ENCODE results near the gene NPVF.
A peak's percentile ranks its signal among the peaks of the same experiment; 100 is the strongest.

Gene NPVF, protein sequence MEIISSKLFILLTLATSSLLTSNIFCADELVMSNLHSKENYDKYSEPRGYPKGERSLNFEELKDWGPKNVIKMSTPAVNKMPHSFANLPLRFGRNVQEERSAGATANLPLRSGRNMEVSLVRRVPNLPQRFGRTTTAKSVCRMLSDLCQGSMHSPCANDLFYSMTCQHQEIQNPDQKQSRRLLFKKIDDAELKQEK

GRCh38 chr7:25228386-25228785, at the start of gene NPVF:
Gene NPVF (minus strand): TSS chr7:25228486. CDS start chr7:25228439, 47 bp downstream.
- H3K36me3 ChIP-seq (ENCODE audit: control insufficient read depth in 1 of 2, insufficient read depth in 2 of 2, low read length in 2 of 2) = no peaks in the 10 kb centered on the region
- H3K27me3 ChIP-seq (ENCODE audit: low read depth, low read length) = no peaks in the 10 kb centered on the region
- H3K4me3 ChIP-seq (ENCODE audit: low read depth in 1 of 2, low read length in 2 of 2) = no peak within 1 kb of the TSS
- H3K27ac ChIP-seq (ENCODE audit: low read length) = no peak within 1 kb of the TSS
- peaks cover 0 to 4% of the 10 kb centered on the region in 2 donors for H3K9me3 ChIP-seq (ENCODE audit: control insufficient read depth in 1 of 2, low read length in 2 of 2)
- no peaks in the 10 kb centered on the region for H3K4me1 ChIP-seq (ENCODE audit: control insufficient read depth in 1 of 2, insufficient read depth in 2 of 2, low read length in 2 of 2)

DNA sequence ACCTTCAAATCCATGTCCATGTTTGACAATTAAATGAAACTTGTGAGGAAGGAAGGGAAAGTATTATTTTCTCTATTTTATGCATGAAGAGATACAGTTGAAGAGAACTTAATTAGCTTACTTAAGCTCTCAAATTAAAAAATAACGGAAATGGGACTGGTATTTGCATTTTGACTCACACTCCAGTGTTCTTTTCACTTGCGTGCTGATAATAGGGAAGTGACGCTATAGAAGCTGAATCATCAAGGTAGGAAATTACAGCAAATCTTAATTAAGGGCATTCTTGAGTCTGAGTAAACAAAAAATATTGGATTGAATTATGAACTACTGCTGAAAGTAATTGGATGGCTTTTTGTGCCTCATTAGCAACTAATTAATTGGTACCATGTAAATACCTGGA, 44.0 kb upstream of the NPVF start:
- H3K27ac ChIP-seq (ENCODE audit: low read length) = no peak overlapping the region
- no peaks in the 10 kb centered on the region for H3K4me1 ChIP-seq (ENCODE audit: control insufficient read depth in 1 of 2, insufficient read depth in 2 of 2, low read length in 2 of 2)
- no peak overlapping the region for H3K4me3 ChIP-seq (ENCODE audit: low read depth in 1 of 2, low read length in 2 of 2)
- H3K27me3 ChIP-seq (ENCODE audit: low read depth, low read length) = no peaks in the 10 kb centered on the region
- no peaks in the 10 kb centered on the region for H3K9me3 ChIP-seq (ENCODE audit: control insufficient read depth in 1 of 2, low read length in 2 of 2)
- no peaks in the 10 kb centered on the region for H3K36me3 ChIP-seq (ENCODE audit: control insufficient read depth in 1 of 2, insufficient read depth in 2 of 2, low read length in 2 of 2)

DNA sequence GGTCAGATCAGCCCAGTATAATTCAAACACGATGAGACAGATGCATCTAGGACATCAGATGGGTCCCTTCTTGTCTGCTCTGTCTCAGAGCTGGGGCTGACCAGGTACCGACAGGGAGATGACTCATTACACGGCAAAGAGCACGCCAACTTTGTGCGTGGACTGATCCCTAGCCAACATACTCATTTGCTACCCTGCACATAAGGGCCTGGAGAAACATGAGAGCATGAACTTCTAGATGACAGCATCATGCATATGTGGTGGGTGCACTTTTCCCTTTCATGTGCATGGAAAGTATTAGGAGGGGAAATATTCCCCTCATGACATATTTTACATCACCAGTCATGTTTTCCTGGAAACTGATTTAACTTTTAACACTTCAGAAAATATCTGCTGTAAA, 35.1 kb upstream of the NPVF start:
- H3K27me3 ChIP-seq (ENCODE audit: low read depth, low read length) = no peaks in the 10 kb centered on the region
- no peak overlapping the region for H3K4me3 ChIP-seq (ENCODE audit: low read depth in 1 of 2, low read length in 2 of 2)
- no peaks in the 10 kb centered on the region for H3K9me3 ChIP-seq (ENCODE audit: control insufficient read depth in 1 of 2, low read length in 2 of 2)
- H3K27ac ChIP-seq (ENCODE audit: low read length) = no peak overlapping the region
- H3K36me3 ChIP-seq (ENCODE audit: control insufficient read depth in 1 of 2, insufficient read depth in 2 of 2, low read length in 2 of 2) = no peaks in the 10 kb centered on the region
- peaks cover 0 to 16% of the 10 kb centered on the region in 2 donors for H3K4me1 ChIP-seq (ENCODE audit: control insufficient read depth in 1 of 2, insufficient read depth in 2 of 2, low read length in 2 of 2)

GRCh38 chr7:25262586-25262985, 34.3 kb upstream of the NPVF start:
- Histone ChIP-seq H3K27ac (ENCODE audit: low read length) (no peak overlapping the region), H3K4me1 (ENCODE audit: control insufficient read depth in 1 of 2, insufficient read depth in 2 of 2, low read length in 2 of 2) (peaks cover 0 to 16% of the 10 kb centered on the region in 2 donors), H3K36me3 (ENCODE audit: control insufficient read depth in 1 of 2, insufficient read depth in 2 of 2, low read length in 2 of 2) (no peaks in the 10 kb centered on the region), H3K9me3 (ENCODE audit: control insufficient read depth in 1 of 2, low read length in 2 of 2) (no peaks in the 10 kb centered on the region), H3K4me3 (ENCODE audit: low read depth in 1 of 2, low read length in 2 of 2) (no peak overlapping the region), H3K27me3 (ENCODE audit: low read depth, low read length) (no peaks in the 10 kb centered on the region)

DNA sequence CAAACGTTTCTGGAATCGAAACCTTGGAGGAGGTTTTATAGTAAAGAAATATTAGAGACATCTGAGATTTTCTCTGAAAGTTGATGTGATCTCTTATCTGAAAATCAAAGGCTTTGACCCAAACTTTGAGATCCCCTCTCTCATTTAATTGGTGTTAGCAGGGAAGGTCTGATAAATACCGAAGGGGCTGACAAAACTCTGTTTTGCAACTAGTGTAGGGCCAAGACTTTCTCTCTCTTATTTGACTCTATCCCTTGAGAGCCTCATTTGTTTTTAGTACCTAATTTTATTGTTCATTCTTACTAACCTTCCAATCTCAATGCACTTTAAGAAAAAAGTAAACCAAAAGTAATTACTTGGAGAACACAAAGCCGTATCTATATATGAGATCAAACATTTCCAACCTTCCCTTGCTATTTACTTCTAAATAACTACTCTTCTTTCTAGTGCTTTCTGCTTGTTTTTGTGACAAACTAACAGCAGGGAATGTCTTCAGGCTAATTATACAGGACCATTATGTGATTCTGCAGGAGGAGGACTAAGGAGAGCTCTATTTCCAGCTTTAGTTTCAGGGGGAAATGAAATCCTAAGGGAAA, 33.4 kb upstream of the NPVF start:
- H3K4me1 ChIP-seq (ENCODE audit: control insufficient read depth in 1 of 2, insufficient read depth in 2 of 2, low read length in 2 of 2) = peaks cover 0 to 16% of the 10 kb centered on the region in 2 donors
- peak overlapping the region in 1 of 2 donors; percentile 12 for H3K4me3 ChIP-seq (ENCODE audit: low read depth in 1 of 2, low read length in 2 of 2)
- H3K36me3 ChIP-seq (ENCODE audit: control insufficient read depth in 1 of 2, insufficient read depth in 2 of 2, low read length in 2 of 2) = no peaks in the 10 kb centered on the region
- no peaks in the 10 kb centered on the region for H3K9me3 ChIP-seq (ENCODE audit: control insufficient read depth in 1 of 2, low read length in 2 of 2)
- H3K27ac ChIP-seq (ENCODE audit: low read length) = no peak overlapping the region
- H3K27me3 ChIP-seq (ENCODE audit: low read depth, low read length) = no peaks in the 10 kb centered on the region

- Histone ChIP-seq H3K27ac (ENCODE audit: low read length) (no peak overlapping the region), H3K36me3 (ENCODE audit: control insufficient read depth in 1 of 2, insufficient read depth in 2 of 2, low read length in 2 of 2) (no peaks in the 10 kb centered on the region), H3K4me3 (ENCODE audit: low read depth in 1 of 2, low read length in 2 of 2) (peak overlapping the region in 1 of 2 donors; percentile 12), H3K9me3 (ENCODE audit: control insufficient read depth in 1 of 2, low read length in 2 of 2) (no peaks in the 10 kb centered on the region), H3K27me3 (ENCODE audit: low read depth, low read length) (no peaks in the 10 kb centered on the region), H3K4me1 (ENCODE audit: control insufficient read depth in 1 of 2, insufficient read depth in 2 of 2, low read length in 2 of 2) (peaks cover 0 to 16% of the 10 kb centered on the region in 2 donors)
Measured at GRCh38 chr7:25260862-25261494, 32.7 kb upstream of the NPVF start.

- H3K27me3 ChIP-seq (ENCODE audit: low read depth, low read length) = no peaks in the 10 kb centered on the region
- peak overlapping the region in 1 of 2 donors; percentile 3 for H3K4me3 ChIP-seq (ENCODE audit: low read depth in 1 of 2, low read length in 2 of 2)
- H3K9me3 ChIP-seq (ENCODE audit: control insufficient read depth in 1 of 2, low read length in 2 of 2) = no peaks in the 10 kb centered on the region
- H3K4me1 ChIP-seq (ENCODE audit: control insufficient read depth in 1 of 2, insufficient read depth in 2 of 2, low read length in 2 of 2) = peaks cover 0 to 16% of the 10 kb centered on the region in 2 donors
- H3K27ac ChIP-seq (ENCODE audit: low read length) = no peak overlapping the region
- no peaks in the 10 kb centered on the region for H3K36me3 ChIP-seq (ENCODE audit: control insufficient read depth in 1 of 2, insufficient read depth in 2 of 2, low read length in 2 of 2)
Measured at GRCh38 chr7:25259487-25260243, 31.4 kb upstream of the NPVF start.

GRCh38 chr7:25256333-25256819, 28.1 kb upstream of the NPVF start:
- Histone ChIP-seq H3K9me3 (ENCODE audit: control insufficient read depth in 1 of 2, low read length in 2 of 2) (no peaks in the 10 kb centered on the region), H3K27ac (ENCODE audit: low read length) (no peak overlapping the region), H3K36me3 (ENCODE audit: control insufficient read depth in 1 of 2, insufficient read depth in 2 of 2, low read length in 2 of 2) (no peaks in the 10 kb centered on the region), H3K4me3 (ENCODE audit: low read depth in 1 of 2, low read length in 2 of 2) (no peak overlapping the region), H3K27me3 (ENCODE audit: low read depth, low read length) (no peaks in the 10 kb centered on the region), H3K4me1 (ENCODE audit: control insufficient read depth in 1 of 2, insufficient read depth in 2 of 2, low read length in 2 of 2) (peaks cover 0 to 16% of the 10 kb centered on the region in 2 donors)

DNA sequence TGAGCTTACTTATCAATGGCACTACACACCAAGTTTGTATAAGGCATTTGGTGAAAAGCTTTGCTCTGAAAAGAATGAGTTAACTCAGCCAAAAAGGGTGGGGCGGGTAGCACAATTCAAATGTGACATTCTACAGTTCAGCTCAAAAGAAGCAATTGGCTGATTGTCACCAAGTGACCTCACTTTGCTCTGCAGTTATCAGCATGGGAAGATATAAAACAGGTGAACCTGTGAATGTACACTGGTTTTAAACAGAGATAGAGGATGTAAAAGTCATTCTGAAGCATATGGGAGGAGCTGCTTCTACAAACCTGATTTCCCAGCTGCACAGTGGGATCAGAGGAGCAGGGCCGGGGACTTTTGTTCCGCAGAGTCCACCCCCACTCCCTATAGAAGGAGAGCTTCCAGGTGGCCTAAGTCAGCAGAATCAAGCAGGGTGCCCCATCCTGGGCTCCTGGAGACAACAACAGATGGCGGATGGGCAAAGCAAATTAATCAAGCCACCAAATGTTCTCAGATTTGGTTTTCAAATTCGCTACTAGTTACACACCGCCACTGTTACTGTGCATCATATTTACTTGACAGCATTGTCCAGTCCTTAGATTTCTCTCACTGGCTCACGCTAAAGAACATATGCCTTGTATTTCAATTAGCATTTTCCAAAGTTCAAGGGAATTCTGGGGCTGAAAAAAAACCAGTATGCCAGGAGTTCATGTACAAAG, 27.5 kb upstream of the NPVF start:
- H3K9me3 ChIP-seq (ENCODE audit: control insufficient read depth in 1 of 2, low read length in 2 of 2) = no peaks in the 10 kb centered on the region
- no peak overlapping the region for H3K27ac ChIP-seq (ENCODE audit: low read length)
- H3K4me3 ChIP-seq (ENCODE audit: low read depth in 1 of 2, low read length in 2 of 2) = no peak overlapping the region
- no peaks in the 10 kb centered on the region for H3K36me3 ChIP-seq (ENCODE audit: control insufficient read depth in 1 of 2, insufficient read depth in 2 of 2, low read length in 2 of 2)
- H3K27me3 ChIP-seq (ENCODE audit: low read depth, low read length) = no peaks in the 10 kb centered on the region
- peaks cover 0 to 15% of the 10 kb centered on the region in 2 donors for H3K4me1 ChIP-seq (ENCODE audit: control insufficient read depth in 1 of 2, insufficient read depth in 2 of 2, low read length in 2 of 2)

DNA sequence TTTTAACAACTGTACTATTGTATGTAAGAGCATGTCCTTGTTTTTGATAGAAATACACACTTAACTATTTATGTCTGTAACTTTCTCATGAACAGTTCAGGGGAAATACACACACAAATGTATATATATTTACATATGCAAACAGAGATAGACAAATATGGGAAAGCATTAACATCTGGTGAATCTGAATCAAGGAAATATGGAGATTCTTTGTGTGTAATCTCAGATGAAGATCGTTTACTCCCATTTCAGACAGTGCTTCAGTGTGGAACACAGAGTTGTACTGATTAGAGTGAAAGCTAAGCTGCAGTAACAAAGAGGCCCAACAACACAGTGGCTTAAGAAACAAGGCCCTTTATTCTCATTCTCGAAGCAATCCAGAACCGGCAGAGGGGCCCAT, 26.3 kb upstream of the NPVF start:
- Histone ChIP-seq H3K27me3 (ENCODE audit: low read depth, low read length) (no peaks in the 10 kb centered on the region), H3K36me3 (ENCODE audit: control insufficient read depth in 1 of 2, insufficient read depth in 2 of 2, low read length in 2 of 2) (no peaks in the 10 kb centered on the region), H3K9me3 (ENCODE audit: control insufficient read depth in 1 of 2, low read length in 2 of 2) (no peaks in the 10 kb centered on the region), H3K4me3 (ENCODE audit: low read depth in 1 of 2, low read length in 2 of 2) (no peak overlapping the region), H3K4me1 (ENCODE audit: control insufficient read depth in 1 of 2, insufficient read depth in 2 of 2, low read length in 2 of 2) (peaks cover 0 to 3% of the 10 kb centered on the region in 2 donors), H3K27ac (ENCODE audit: low read length) (no peak overlapping the region)

DNA sequence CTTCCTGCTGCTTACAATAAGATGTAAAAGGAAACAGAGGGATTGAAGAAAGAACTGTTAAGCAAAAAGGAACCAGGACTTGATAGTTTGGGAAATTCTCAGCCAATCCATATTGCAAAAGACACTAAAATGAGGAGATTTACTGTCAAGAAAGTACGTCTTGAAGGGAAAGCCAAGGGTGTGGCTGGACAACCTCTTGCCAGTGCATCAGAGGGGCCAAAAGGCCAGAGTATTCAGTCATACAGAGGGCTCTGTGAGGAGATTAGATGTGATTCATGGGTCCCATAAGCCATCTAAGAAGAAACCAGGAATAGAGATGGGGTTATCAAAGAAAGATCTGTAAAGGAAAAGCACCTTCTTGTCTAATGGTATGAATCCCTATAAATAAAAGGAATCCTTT, 25.4 kb upstream of the NPVF start:
- no peak overlapping the region for H3K27ac ChIP-seq (ENCODE audit: low read length)
- no peaks in the 10 kb centered on the region for H3K36me3 ChIP-seq (ENCODE audit: control insufficient read depth in 1 of 2, insufficient read depth in 2 of 2, low read length in 2 of 2)
- H3K4me1 ChIP-seq (ENCODE audit: control insufficient read depth in 1 of 2, insufficient read depth in 2 of 2, low read length in 2 of 2) = no peaks in the 10 kb centered on the region
- H3K9me3 ChIP-seq (ENCODE audit: control insufficient read depth in 1 of 2, low read length in 2 of 2) = no peaks in the 10 kb centered on the region
- H3K4me3 ChIP-seq (ENCODE audit: low read depth in 1 of 2, low read length in 2 of 2) = no peak overlapping the region
- no peaks in the 10 kb centered on the region for H3K27me3 ChIP-seq (ENCODE audit: low read depth, low read length)
